Sigmoid colon (tissue), 4 donors: ENCODE results near the gene GPR55.

Experiments
- POLR2A ChIP-seq, 2 donors: fragments of 450-650 bp; IDR thresholded peaks; one replicate each; pipeline ENCODE4 v1.6.1; 2016; ENCODE audit warnings: antibody characterized with exemption in 2 of 2, mild to moderate bottlenecking in 2 of 2, moderate library complexity in 2 of 2
- POLR2AphosphoS5 ChIP-seq, 4 donors: sonication (generic); formaldehyde crosslinking; IDR thresholded peaks; one replicate each; pipeline ENCODE4 v1.6.1; 2017; ENCODE audit warnings: antibody characterized with exemption in 4 of 4
- TF ChIP-seq, protein P1 (sequence below), 4 experiments: fragments of 450-650 bp in 3 of 4; fragments of 200-600 bp in 1 of 4; IDR thresholded peaks; one replicate each; pipeline ENCODE4 v1.5.1; 2016 to 2019; ENCODE audit warnings: antibody characterized with exemption in 4 of 4, mild to moderate bottlenecking in 3 of 4, moderate library complexity in 2 of 4

DNA sequence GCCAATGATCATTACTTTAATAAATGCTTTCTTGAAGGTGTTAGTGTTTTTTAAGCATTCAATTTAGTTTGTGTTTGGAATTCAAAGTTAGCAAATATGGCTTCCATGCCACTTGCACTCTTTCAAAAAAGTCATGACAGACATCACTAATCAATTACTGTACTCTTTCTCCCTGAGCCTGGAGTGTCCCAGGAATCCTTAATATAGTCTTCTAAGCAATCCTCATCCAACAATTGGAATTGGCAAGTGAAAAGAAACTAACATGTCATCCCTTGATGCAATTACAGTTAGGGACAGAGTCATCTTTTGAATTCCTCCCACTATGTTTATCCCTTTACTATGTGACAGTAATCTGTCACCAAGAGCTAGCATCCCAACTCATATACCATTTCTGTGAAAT lies 29.7 kb upstream of the GPR55 start:
- TF ChIP-seq, protein P1, sequence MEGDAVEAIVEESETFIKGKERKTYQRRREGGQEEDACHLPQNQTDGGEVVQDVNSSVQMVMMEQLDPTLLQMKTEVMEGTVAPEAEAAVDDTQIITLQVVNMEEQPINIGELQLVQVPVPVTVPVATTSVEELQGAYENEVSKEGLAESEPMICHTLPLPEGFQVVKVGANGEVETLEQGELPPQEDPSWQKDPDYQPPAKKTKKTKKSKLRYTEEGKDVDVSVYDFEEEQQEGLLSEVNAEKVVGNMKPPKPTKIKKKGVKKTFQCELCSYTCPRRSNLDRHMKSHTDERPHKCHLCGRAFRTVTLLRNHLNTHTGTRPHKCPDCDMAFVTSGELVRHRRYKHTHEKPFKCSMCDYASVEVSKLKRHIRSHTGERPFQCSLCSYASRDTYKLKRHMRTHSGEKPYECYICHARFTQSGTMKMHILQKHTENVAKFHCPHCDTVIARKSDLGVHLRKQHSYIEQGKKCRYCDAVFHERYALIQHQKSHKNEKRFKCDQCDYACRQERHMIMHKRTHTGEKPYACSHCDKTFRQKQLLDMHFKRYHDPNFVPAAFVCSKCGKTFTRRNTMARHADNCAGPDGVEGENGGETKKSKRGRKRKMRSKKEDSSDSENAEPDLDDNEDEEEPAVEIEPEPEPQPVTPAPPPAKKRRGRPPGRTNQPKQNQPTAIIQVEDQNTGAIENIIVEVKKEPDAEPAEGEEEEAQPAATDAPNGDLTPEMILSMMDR (IDR thresholded peaks at IDR 0.05), result no peak
- TF ChIP-seq POLR2AphosphoS5 (IDR thresholded peaks at IDR 0.05) (no peak), POLR2A (IDR thresholded peaks at IDR 0.05) (no peak)
